ENCODE data around the gene CRY1.

DNA sequence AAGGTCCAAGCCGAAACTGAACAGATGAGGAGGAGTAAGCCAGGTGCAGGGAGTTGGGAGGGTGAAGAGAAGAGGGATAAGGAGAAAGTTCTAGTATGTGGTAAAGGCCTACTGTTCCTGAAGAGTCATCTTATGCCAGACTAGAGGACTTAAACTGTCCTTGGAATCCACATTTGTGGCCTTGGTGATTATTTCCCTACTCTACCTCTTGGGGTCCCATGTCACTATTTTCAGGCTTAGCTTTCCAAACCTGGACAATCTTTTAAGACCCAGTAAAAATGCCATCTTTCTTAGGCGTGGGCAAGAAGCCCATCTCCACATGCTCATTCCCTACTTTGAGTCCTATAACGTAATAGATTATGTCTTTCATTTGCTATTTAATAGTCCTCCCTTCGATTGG is 40.1 kb upstream of the CRY1 start:
- TF ChIP-seq, protein P1, sequence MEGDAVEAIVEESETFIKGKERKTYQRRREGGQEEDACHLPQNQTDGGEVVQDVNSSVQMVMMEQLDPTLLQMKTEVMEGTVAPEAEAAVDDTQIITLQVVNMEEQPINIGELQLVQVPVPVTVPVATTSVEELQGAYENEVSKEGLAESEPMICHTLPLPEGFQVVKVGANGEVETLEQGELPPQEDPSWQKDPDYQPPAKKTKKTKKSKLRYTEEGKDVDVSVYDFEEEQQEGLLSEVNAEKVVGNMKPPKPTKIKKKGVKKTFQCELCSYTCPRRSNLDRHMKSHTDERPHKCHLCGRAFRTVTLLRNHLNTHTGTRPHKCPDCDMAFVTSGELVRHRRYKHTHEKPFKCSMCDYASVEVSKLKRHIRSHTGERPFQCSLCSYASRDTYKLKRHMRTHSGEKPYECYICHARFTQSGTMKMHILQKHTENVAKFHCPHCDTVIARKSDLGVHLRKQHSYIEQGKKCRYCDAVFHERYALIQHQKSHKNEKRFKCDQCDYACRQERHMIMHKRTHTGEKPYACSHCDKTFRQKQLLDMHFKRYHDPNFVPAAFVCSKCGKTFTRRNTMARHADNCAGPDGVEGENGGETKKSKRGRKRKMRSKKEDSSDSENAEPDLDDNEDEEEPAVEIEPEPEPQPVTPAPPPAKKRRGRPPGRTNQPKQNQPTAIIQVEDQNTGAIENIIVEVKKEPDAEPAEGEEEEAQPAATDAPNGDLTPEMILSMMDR (IDR thresholded peaks at IDR 0.05; ENCODE audit: low read depth, low read length) = no peak
- TF ChIP-seq POLR2A (IDR thresholded peaks at IDR 0.05; ENCODE audit: extremely low read depth, insufficient read length) = no peak

All from NB4 (cell line).